NCI-H2171 (cell line): ENCODE data around the gene FLT1.

Source experiments
- DNase-seq: peaks from one replicate; lab custom pipeline; 2025; lab: John Stamatoyannopoulos, UW

FLT1 gene

DNA sequence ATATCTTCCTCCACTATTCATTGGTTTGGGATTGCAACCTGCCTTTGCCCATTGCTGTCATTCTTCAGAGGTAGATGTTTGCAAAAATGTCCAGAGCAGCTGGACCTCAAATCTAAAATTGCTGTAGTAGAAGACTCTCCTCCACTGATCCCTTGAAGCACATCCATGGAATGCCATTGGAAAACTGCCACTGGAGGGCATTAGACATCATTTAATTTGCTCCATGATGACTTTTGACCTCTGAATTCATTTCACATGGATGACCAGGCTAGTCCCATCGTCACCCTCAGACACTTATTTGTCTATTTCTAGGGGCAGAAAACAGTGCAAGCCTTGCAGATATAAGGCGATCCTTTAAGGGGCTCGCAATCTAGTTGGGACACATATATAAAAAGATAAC lies 33.9 kb upstream of the FLT1 start:
- DNase-seq, result no peak

DNA sequence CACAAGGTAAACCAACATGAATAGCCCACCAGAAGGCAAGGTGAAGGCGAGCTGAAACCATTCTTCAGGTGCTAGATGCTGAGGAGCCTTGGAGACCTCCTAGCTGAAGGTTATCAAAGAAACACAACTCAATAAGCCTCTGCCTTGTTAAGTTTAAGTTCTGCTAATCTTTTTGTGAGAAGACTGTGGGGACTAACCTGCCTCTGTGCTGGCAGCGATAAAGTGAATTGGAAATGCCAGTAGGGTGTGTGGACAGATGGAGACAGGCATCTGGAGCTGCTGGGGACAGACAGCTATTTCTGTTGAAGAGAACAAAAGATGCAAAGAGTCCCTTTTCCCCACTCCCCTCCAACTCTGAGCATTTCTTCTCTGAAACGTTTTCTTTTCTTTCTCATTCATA lies 33.5 kb upstream of the FLT1 start:
- DNase-seq, result no peak

DNA sequence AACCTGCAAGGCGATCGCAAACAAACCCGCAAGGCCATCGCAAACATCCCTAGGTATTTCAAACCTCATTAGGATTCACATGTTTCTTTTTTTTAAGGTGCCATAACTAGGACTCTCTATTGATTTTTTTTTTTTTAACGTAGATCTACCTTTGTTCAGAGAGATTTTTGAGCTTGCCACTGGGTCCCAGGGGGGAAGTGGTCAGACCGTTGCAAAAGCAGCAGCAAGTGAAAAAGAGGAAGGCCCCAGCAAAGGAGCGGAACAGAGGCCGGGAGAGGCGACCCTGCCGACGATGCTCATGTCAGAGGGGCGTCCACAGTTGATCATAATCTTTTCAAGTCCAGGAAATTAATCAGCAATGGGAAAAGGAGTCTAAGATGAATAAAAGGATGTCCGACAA lies 32.7 kb upstream of the FLT1 start:
- DNase-seq, result no peak

DNA sequence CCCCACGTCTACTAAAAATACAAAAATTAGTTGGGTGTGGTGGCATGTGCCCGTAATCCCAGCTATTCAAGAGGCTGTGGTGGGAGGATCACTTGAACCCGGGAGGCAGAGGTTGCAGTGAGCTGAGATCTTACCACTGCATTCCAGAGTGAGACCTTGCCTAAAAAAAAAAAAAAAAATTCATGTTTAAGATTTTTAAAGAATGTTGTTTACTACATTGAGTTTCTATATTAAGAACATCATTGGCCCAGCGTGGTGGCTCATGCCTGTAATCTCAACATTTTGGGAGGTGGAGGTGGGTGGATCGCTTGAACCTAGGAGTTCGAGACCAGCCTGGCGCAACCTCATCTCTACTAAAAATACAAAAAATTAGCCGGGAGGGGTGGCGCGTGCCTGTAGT lies 31.9 kb upstream of the FLT1 start:
- DNase-seq, result no peak

DNA sequence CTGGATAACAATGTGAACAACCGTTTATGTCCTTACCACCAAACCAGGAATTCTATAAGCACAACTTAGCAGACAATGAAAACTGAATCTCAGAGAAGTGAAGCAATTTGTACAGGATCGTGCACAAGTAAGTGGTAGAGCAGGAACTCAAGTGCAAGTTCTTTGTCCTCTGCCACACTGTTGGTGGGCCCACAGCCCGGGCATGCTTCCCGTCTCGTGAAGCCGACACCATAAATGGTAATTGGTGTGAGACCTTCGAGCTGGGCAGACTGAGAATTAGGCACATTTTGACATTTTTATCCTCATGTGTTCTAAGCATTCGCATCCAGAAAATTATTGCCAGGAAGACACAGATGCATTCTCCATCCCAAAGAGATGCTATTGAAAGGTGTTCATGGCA lies 27.9 kb upstream of the FLT1 start:
- no peak for DNase-seq

DNA sequence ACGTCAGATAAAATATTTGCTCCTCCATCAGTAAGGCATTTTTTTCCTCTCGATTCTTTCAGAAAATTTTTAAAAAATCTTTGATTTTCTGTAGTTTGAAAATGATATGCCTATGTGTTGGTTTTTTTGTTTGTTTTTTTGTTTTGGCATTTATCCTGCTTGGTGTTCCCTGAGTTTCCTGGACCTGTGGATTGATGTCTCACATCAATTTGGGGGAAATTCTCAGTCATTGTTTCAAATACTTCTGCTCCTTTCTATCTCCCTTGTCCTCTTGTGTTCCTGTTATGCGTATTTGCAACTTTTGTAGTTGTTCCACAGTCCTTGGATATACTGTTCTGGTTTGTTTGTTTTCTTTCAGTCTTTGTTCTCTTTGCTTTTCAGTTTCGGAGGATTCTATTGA lies 18.8 kb upstream of the FLT1 start:
- DNase-seq, result no peak

DNA sequence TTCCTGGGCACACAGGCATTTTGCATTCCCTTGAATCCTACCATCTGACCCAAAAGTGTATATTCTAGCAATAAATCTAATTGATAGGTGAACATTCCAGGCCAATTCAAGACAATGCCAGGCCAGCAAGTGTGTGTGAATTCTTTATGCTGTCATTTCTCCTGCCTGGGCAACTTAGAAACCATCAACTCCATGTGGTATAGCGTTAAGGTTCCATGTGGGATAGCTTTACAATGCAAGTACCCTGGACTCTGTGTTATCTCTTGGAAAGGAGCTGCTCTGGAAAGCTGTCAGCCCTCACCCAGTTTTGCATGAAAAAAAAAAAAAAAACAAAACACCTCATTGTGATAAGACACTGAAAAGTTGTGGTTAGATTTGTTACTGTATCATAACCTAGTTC lies 15.6 kb upstream of the FLT1 start:
- no peak for DNase-seq

DNA sequence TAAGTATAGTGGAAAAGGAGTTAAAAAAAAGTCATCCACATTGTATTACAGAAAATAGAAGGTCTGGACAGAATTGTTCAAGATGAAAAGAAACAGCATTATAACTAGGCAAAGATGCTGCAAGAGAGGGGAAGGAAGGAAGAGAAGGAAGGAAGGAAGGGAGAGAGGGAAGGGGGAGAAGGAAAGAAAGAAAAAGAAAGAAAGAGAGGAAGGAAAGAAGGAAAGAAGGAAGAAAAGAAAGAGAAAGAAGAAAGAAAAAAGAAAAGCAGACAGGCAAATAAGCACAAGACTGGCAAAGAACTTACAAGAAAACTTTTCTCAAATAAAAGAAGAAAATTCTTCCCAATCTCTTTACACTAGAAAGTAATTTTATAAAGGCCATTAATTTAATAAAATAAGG lies 15.1 kb upstream of the FLT1 start:
- no peak for DNase-seq

DNA sequence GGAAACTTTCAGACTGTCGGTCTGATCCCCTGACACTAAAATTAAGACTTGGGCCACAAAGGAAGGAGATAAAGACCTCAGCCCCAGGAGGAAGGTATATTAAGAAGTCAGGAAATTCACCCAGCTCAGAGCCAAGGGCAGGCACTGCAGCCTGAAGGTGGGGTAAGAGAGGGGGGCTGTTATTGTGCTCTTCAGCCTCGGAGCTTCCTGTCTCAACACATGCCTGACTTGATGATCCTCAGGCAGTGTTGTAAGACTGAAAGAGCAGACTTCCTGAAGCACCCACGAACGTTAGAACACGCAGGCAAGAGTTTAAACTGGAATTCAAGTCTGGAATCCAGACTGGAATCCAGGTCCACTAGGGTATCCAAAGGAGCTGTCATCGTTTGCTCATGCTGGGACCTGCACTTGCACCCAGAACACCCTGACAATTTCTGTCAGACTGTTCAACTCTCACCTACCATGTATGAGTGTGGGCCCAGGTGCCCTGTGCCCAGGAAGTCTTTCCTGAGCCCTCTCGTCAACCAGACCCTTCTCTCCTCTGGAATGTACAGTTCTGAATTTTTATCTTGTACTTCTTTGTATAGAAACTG lies 10.7 kb upstream of the FLT1 start:
- no peak for DNase-seq

DNA sequence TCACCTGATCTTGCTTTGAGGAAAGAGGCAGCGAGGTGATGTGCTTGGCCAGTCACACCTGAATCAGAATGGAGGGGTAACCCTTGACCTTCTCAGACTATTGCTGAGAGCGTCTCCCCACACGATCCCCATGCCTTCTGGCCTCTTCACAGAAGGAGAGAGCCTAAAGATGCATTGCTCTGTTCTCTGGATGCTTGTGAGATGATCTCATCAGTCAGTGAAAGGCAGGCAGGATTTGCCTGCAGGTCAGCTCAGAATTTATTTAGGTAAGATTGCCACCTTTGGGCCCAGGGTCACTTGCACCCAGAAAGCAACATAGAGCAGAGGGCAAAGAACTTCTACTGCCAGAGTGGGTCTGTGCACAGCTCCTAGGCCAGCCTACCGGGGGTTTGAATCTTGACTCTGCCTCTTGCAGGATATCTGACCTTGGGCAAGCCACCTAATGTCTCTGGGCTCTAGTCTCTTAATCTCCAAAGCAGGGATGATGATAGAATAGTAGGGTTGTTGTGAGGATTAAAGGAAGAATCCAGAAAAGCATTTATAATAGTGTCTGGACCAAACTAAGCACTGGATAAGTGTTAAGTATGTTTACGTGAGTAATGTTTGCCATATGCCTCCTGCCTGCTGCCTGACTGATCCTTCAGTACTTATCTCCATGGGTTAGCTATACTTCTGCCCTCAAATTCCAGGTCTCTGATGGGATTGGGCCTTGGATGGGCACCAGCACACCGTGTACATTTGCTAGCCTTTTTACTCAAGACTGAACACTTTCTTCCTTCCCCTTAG lies 8.4 kb upstream of the FLT1 start:
- DNase-seq, result no peak

DNA sequence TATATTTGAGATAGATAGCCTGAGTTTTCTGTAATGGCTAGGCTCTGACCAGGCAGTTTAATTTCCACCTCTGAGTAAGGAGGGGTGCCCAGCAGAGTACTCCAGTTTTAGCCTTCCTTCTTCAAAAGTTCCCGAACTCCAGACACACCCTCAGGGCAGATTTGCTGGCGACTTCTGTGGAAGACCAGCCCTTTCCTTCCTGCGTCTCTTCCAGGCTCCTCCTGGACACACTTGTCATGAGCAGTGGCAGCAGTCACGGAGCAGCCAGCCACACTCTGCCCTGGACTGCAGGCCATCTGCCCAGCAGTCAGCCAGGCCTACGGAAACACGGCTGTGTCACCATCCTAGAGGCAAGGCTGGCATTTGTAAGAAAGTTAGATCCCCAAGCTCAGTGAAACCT lies 6.6 kb upstream of the FLT1 start:
- DNase-seq, result no peak

DNA sequence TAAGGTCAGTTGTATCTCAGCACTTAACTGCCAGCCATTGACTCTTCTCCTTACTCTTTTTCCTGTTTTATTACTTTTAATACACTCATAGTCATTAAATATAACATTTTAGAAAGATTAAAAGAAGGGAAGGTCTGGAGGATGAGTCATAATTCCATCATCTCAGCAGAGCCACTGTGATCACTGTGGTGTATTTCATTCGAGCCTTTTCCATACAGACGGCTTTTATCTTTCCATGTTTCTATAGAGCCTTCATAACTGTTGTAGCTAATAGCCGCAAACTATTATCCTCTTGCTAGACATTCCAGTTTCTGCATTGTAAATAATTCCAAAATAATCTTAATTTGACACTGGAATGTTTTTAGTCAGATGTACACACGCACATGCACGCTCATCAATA lies 4.7 kb upstream of the FLT1 start:
- no peak for DNase-seq

DNA sequence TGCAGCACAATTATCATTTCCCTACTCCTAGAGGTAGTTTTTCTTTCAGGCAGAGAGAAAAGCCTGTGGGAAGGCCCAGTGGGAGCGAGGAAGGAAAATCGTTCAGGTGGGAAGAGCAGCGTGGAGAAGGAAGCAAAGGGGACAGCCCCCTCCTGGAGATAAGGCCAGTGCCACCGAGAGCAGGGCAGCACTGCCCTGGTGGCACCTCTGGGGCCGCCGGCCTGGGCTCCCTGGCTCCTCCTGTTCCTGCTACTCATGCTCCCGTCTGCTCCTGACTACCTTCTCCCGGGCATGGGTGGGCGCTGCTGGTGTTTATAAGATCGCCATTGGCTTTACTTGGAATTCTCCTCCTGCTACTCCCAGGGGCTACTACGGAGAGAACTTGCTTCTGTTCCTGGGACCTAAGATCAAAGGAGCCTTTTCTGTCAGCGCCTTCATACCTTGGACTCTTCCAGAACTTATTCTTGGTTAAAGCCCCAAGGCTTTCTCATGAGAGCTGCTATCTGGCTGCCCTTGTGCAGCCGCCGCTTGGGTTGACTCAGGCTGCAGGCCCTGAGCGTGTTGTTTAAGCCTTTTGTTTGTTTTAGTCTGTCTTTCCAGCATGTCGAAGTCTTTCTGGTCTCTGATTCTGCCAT lies 3.7 kb upstream of the FLT1 start:
- DNase-seq, result no peak

DNA sequence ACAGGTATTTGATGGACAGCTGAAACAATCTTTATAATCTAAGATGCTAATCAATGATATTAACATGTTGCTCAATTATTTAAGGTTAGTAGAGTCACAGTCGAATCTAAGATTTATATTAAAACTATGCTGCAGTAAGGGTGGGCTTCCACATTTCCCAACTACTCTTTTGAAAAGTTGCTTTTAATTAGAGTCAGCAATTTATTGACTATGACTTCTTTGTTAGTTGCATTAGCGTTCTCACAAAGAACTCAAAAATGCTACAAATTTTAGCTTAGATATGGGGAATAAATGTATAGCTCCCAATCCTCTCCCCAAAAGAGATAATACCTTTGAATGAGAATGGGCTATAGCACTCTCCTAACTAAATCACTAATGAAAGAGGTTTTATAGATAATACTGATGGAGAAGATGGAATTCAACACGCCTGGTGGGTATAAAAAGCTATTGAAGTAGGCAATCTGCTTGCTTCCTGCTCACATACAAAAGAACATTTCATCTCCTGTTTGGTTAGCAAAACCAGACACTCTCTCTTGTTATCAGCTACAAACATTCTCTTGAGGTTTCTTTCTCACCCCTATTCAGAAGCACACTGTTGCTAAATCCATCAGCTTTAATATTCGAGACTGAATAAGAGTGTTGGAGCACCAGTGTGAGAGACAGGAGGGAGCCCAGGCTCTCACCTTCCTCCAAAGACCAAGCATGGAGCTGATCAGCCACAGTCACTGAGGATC lies 2.4 kb upstream of the FLT1 start:
- no peak for DNase-seq

DNA sequence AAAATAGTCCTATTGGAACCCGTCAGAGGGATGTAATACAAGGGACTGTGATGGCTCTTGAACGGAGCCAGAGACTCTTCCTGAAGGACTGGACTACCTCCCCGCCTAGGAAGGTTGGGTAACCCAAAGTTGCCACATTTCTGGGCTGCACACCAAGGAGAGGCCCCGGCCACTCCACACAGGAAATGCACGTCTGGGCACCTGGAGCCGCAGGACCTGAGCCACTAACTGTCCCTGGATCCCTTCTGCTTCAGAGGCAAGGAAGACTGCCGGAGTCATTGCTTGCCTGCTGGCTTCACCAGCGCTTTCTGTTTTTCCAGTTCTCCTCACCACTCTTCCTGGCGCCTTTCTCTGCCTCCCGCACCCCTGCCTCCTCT lies 1.2 kb upstream of the FLT1 start:
- no peak for DNase-seq

DNA sequence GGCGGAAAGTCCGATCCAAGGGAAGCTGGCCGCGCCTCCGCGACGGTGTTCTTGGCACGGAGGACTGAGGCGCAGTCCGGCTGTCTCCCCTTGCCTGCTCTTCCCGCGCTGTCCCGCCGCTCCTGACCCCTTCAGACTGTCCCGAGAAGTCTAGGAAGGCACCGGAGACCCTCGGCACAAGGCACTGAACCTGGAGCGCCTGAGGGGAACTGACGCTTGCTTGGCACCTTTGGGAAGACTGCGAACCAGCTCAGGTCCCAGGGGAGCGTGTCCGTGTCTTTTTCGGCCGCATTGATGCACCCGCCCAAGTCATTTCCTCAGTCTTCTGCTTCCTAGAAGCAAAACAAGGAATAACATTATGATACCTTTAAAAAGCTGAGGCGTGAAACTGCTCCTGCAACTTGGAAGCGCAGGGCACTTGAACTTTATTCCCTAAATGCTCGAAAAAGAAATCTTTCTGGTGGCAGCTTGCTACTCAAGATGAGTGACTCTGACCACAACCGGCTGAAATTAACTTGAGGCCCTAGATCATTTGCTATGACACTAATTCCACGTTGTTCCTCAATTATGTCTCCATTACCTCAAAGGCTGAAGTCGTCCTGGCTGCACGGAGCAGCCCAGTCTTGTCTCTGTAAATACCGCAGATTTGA lies 735 bp upstream of the FLT1 start:
- no peak for DNase-seq

DNA sequence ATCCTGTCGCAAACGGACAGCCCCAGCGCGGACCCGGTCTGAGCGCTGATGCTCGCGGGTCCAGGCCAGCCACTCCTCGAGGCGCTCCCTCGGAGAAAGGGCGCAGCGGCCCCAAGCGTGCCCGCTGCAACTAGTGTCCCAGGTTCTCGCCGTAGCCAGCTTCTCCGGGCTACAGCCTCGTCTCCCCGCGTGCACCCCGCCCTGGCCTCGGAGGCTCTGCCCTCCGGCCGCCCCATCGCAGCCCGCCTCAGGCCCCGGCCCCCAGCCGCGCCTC lies 487 bp downstream of the FLT1 start:
- DNase-seq, result no peak

DNA sequence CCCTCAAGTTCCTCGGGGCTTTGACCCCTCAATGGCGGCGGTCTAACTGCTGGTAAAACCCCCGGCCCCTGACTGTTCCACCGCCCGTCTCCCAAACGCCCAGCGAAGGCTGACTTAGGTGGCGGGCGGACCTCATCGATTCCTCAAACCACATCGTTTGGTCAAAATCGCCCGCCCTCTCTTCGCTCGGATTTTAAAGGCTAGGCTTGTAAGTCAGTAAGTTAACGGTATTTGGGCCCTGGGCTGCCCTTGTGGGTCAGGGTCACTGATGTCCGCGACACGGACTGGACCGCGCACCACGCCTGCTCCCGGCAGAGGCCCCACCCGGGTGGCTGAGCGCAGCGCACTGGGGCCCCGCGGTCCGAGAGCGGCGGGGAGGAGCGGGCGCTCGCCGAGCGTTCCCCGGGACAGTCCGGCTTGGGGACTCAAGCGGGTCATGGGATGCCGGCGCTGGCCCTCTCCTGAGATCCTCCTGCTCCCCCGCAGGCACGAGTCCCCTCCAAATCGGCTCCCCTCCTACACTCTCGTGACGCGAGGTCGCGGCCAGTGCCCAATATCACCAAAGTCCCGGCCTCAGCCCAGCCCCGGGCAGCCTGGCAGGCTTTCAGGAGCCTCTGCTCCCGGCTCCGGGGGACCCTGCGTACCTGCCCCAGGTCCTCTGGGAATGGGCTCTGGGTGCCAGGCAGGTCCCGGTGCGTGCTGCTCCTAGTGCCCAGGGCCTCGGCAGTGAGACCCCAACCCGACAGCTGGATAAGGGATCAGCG lies 1.0 kb downstream of the FLT1 start:
- no peak for DNase-seq

DNA sequence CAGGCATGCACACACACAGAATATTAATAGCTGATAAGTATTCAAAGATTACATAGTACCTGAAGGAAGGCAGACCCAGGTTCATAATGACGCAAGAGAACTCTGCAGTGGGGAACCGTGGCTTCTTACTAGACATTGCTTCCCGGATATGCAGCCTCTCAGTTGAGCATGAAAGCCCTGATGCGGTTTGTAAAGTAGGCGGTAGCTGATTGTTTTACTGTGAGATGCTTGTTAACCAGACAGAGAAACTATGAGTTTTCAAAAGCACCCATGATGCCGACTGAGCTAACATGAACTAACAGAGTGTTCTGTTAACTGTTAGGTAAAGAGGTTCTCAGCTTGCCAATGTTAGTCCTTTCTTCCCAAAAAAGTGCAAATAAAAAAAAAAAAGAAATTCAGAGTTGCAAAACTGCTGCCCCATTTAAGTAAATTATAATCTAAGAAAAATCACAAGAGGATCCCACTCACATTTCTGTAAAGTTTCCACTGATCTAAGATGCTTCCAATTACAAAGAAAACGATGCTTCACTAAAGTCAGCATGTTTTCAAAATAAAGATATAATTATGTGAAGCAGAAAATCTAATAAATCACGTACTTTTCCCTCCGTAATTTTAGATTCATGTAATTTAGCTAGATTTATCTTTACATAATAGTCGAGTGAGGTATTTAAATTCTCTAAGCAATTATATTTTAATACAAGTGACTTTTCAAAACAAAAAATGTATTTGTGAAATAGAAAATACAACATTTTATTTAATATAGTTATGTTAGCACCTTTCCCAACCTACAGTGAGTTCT lies 2.2 kb downstream of the FLT1 start:
- no peak for DNase-seq

DNA sequence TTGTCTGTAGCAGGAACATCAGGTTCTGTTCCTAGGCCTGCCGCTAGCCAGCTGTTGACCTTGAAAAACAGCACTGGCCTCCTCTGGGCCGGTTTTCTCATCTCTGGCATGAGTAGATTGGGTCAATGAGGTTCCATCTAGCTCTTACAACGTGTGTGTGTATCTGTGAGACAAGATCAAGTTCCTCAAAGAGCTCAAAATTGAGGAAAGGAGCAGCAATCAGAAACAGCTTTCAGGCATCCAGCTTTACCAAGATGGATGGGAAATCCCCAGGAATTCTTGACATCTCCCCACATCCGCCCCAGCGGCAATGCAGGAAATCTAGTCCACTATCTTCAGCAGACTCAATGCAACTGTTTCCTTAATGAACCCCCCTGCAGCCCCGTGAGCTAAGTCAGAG lies 4.9 kb downstream of the FLT1 start:
- DNase-seq, result no peak

DNA sequence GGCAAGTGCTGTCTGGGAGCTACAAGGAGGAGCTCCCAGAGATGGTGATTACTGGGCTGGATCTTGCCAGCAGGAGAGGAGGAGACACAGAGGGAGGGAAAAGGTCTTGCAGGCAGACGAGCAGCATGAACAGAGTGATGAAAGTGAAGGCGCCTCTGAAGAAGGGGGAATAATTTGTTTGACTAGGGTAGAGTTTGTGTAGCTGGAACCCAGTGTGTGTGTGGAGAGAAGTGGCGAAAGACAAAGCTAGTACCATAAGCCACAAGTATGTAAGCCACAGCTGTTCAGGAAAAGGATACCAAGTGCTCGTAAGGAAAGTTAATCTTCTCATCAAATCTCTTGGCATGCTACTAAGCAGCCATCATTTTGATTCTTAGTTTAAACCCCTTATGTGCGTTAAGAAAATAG lies 5.4 kb downstream of the FLT1 start:
- no peak for DNase-seq
